HEK293 (cell line): Measurements from ENCODE around the gene DPYSL5.

Source experiments
- CTCF ChIA-PET: fragments of 350-600 bp; formaldehyde crosslinking; extraction: SDS; loops from one replicate; lab custom pipeline; 2021; ENCODE audit warnings: antibody characterized with exemption; lab: Yijun Ruan, JAX
- POLR2A ChIA-PET: fragments of 300-600 bp; formaldehyde crosslinking; extraction: SDS; loops from one replicate; lab custom pipeline; 2020; ENCODE audit warnings: antibody characterized with exemption, inconsistent platforms; lab: Yijun Ruan, JAX
- H3K27ac ChIP-seq: fragments of 200-500 bp; sonication (Bioruptor generic); 2 replicates; pipeline ENCODE4 v1.5.1; 2014; ENCODE audit warnings: low read depth, low read length, control low read depth, inconsistent platforms; ENCODE audit errors: extremely low read depth
- H3K36me3 ChIP-seq, 2 experiments: fragments of 200-500 bp in 1 of 2; sonication (Bioruptor generic) in 1 of 2; 1 replicate in 1 of 2; 2 replicates in 1 of 2; pipeline ENCODE4 v1.5.1; 2014 to 2017; ENCODE audit warnings: inconsistent platforms in 2 of 2, low read length in 2 of 2; ENCODE audit not compliant: control insufficient read depth in 2 of 2, insufficient read depth in 1 of 2
- H3K4me1 ChIP-seq: fragments of 200-500 bp; sonication (Bioruptor generic); 2 replicates; pipeline ENCODE4 v1.5.1; 2014; ENCODE audit warnings: mild to moderate bottlenecking, low read length, inconsistent platforms; ENCODE audit not compliant: control insufficient read depth, insufficient read depth
- H3K4me3 ChIP-seq: 2 replicates; pipeline ENCODE4 v1.5.1; 2011; ENCODE audit warnings: low read depth, mild to moderate bottlenecking, control low read depth, low read length, moderate library complexity
- H3K9me3 ChIP-seq: fragments of 200-500 bp; sonication (Bioruptor generic); 2 replicates; pipeline ENCODE4 v1.5.1; 2014; ENCODE audit warnings: low read depth, low read length, inconsistent platforms; ENCODE audit not compliant: control insufficient read depth, insufficient read depth
- BCL11A ChIP-seq: fragments of 450-650 bp; formaldehyde crosslinking; IDR thresholded peaks from 2 replicates; pipeline ENCODE4 v1.5.1; 2016; ENCODE audit warnings: low read depth, missing biosample characterization, missing genetic modification characterization
- GFI1B ChIP-seq: fragments of 450-650 bp; formaldehyde crosslinking; IDR thresholded peaks from 2 replicates; pipeline ENCODE4 v1.5.1; 2016; ENCODE audit warnings: missing biosample characterization, missing genetic modification characterization
- GLI2 ChIP-seq: fragments of 450-650 bp; formaldehyde crosslinking; IDR thresholded peaks from 2 replicates; pipeline ENCODE4; 2017; ENCODE audit warnings: missing biosample characterization, missing genetic modification characterization, low read depth, borderline replicate concordance
- IKZF3 ChIP-seq: fragments of 450-650 bp; IDR thresholded peaks from 2 replicates; pipeline ENCODE4 v1.5.0; 2018; ENCODE audit warnings: missing biosample characterization, mild to moderate bottlenecking, missing genetic modification characterization, moderate library complexity
- ZBTB10 ChIP-seq: fragments of 450-650 bp; formaldehyde crosslinking; IDR thresholded peaks from 2 replicates; pipeline ENCODE4 v1.5.1; 2016; ENCODE audit warnings: missing biosample characterization, missing genetic modification characterization
- ZFP37 ChIP-seq: fragments of 450-650 bp; formaldehyde crosslinking; IDR thresholded peaks from 2 replicates; pipeline ENCODE4 v1.5.1; 2016; ENCODE audit warnings: missing biosample characterization, missing genetic modification characterization
- ZNF157 ChIP-seq: fragments of 450-650 bp; formaldehyde crosslinking; IDR thresholded peaks from 2 replicates; pipeline ENCODE4 v1.5.1; 2016; ENCODE audit warnings: missing biosample characterization, missing genetic modification characterization
- ZNF169 ChIP-seq: fragments of 450-650 bp; formaldehyde crosslinking; IDR thresholded peaks from 2 replicates; pipeline ENCODE4 v1.5.1; 2016; ENCODE audit warnings: missing biosample characterization, missing genetic modification characterization
- ZNF175 ChIP-seq: fragments of 450-650 bp; formaldehyde crosslinking; IDR thresholded peaks from 2 replicates; pipeline ENCODE4 v1.5.1; 2016; ENCODE audit warnings: missing biosample characterization, missing genetic modification characterization
- ZNF23 ChIP-seq: fragments of 450-650 bp; formaldehyde crosslinking; IDR thresholded peaks from 2 replicates; pipeline ENCODE4 v1.5.1; 2016; ENCODE audit warnings: missing biosample characterization, missing genetic modification characterization, borderline replicate concordance
- ZNF239 ChIP-seq: fragments of 450-650 bp; formaldehyde crosslinking; IDR thresholded peaks from 2 replicates; pipeline ENCODE4 v1.5.1; 2016; ENCODE audit warnings: missing biosample characterization, missing genetic modification characterization
- ZNF311 ChIP-seq: fragments of 450-650 bp; formaldehyde crosslinking; IDR thresholded peaks from 2 replicates; pipeline ENCODE4 v1.5.1; 2017; ENCODE audit warnings: missing biosample characterization, missing genetic modification characterization, borderline replicate concordance
- ZNF426 ChIP-seq: fragments of 450-650 bp; formaldehyde crosslinking; IDR thresholded peaks from 2 replicates; pipeline ENCODE4 v1.5.1; 2017; ENCODE audit warnings: missing biosample characterization, missing genetic modification characterization, mild to moderate bottlenecking, inconsistent platforms, moderate library complexity
- ZNF433 ChIP-seq: fragments of 450-650 bp; formaldehyde crosslinking; IDR thresholded peaks from 2 replicates; pipeline ENCODE4 v1.5.1; 2016; ENCODE audit warnings: missing biosample characterization, missing genetic modification characterization, low read depth
- ZNF48 ChIP-seq: fragments of 450-650 bp; formaldehyde crosslinking; IDR thresholded peaks from 2 replicates; pipeline ENCODE4 v1.5.1; 2016; ENCODE audit warnings: missing biosample characterization, missing genetic modification characterization
- ZNF518A ChIP-seq: fragments of 450-650 bp; formaldehyde crosslinking; conservative IDR thresholded peaks from 2 replicates; pipeline ENCODE4 v1.5.1; 2016; ENCODE audit warnings: low read depth, missing biosample characterization, missing genetic modification characterization
- ZNF621 ChIP-seq: fragments of 450-650 bp; formaldehyde crosslinking; IDR thresholded peaks from 2 replicates; pipeline ENCODE4 v1.5.1; 2017; ENCODE audit warnings: missing biosample characterization, missing genetic modification characterization
- ZNF747 ChIP-seq: fragments of 450-650 bp; formaldehyde crosslinking; IDR thresholded peaks from 2 replicates; pipeline ENCODE4 v1.5.1; 2016; ENCODE audit warnings: missing biosample characterization, missing genetic modification characterization
- ZNF768 ChIP-seq: fragments of 450-650 bp; formaldehyde crosslinking; IDR thresholded peaks from 2 replicates; pipeline ENCODE4 v1.5.1; 2018; ENCODE audit warnings: missing biosample characterization, mild to moderate bottlenecking, missing genetic modification characterization
- ZNF791 ChIP-seq: fragments of 450-650 bp; formaldehyde crosslinking; IDR thresholded peaks from 2 replicates; pipeline ENCODE4 v1.5.1; 2016; ENCODE audit warnings: missing biosample characterization, missing genetic modification characterization
- ZNF792 ChIP-seq: fragments of 450-650 bp; formaldehyde crosslinking; IDR thresholded peaks from 2 replicates; pipeline ENCODE4 v1.5.1; 2016; ENCODE audit warnings: missing biosample characterization, missing genetic modification characterization
- ZSCAN30 ChIP-seq: fragments of 450-650 bp; IDR thresholded peaks from 2 replicates; pipeline ENCODE4 v1.5.1; 2018; ENCODE audit warnings: missing biosample characterization, mild to moderate bottlenecking, missing genetic modification characterization, moderate library complexity
- ZXDB ChIP-seq: fragments of 450-650 bp; formaldehyde crosslinking; IDR thresholded peaks from 2 replicates; pipeline ENCODE4 v1.5.1; 2016; ENCODE audit warnings: missing biosample characterization, missing genetic modification characterization
- TF ChIP-seq, protein P1 (sequence below): fragments of 450-650 bp; formaldehyde crosslinking; IDR thresholded peaks from 2 replicates; pipeline ENCODE4 v1.5.1; 2017; ENCODE audit warnings: missing biosample characterization, missing genetic modification characterization

Gene DPYSL5

GRCh38 chr2:26861610-26862224 is 13.8 kb downstream of the DPYSL5 start:
- POLR2A ChIA-PET, result interaction anchor here (0.6 kb wide), 1 partner anchor 11 kb away, joined by 5 read pairs; no protein-coding TSS in a partner anchor
- TF ChIP-seq ZBTB10 (no peak), ZNF311 (tag by site-specific recombination) (no peak), ZNF791 (tag by site-specific recombination) (no peak), ZNF518A (tag by site-specific recombination) (no peak), ZSCAN30 (tag by site-specific recombination) (no peak), ZNF23 (tag by site-specific recombination) (no peak), ZNF621 (no peak), ZNF169 (tag by site-specific recombination) (no peak), ZNF157 (tag by site-specific recombination) (no peak), ZXDB (no peak), ZNF747 (tag by site-specific recombination) (no peak)
- TF ChIP-seq, protein P1, sequence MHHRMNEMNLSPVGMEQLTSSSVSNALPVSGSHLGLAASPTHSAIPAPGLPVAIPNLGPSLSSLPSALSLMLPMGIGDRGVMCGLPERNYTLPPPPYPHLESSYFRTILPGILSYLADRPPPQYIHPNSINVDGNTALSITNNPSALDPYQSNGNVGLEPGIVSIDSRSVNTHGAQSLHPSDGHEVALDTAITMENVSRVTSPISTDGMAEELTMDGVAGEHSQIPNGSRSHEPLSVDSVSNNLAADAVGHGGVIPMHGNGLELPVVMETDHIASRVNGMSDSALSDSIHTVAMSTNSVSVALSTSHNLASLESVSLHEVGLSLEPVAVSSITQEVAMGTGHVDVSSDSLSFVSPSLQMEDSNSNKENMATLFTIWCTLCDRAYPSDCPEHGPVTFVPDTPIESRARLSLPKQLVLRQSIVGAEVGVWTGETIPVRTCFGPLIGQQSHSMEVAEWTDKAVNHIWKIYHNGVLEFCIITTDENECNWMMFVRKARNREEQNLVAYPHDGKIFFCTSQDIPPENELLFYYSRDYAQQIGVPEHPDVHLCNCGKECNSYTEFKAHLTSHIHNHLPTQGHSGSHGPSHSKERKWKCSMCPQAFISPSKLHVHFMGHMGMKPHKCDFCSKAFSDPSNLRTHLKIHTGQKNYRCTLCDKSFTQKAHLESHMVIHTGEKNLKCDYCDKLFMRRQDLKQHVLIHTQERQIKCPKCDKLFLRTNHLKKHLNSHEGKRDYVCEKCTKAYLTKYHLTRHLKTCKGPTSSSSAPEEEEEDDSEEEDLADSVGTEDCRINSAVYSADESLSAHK (tag by site-specific recombination), result no peak
- no peaks in the 10 kb centered on the region for H3K9me3 ChIP-seq
- H3K36me3 ChIP-seq, result peaks cover 0 to 4% of the 10 kb centered on the region in 2 experiments; a peak in 1 of 3 replicates
- no peak overlapping the region for H3K4me3 ChIP-seq
- H3K27ac ChIP-seq, result no peak overlapping the region
- H3K4me1 ChIP-seq, result no peaks in the 10 kb centered on the region
- CTCF ChIA-PET, result interaction anchor here (0.6 to 1.4 kb wide), 3 partner anchors 60 to 81 kb away, joined by 3 to 7 read pairs (median 6); no protein-coding TSS in a partner anchor

DNA sequence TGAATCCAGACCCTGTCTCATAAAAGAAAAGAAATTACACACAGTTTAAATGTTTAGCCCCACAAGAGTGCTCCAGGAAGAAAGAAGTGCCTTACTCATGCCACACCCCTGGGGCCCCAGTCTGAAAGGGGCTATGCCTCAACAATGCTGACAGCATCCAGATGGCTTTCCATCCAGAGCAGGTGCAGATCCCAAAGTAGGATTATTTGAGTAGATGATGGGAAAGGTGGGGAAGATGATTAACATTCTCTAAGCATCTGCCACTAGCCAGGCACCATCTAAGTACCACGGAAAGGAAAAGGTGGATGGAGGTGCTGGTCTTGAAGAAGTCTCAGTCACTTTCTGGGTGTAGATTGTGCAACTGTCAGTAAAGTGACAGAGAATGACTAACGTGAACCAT is 16.3 kb downstream of the DPYSL5 start:
- TF ChIP-seq ZNF768 (tag by site-specific recombination), result no peak
- TF ChIP-seq GFI1B (tag by site-specific recombination), result no peak
- no peak for TF ChIP-seq ZNF792 (tag by site-specific recombination)
- TF ChIP-seq BCL11A (tag by site-specific recombination), result no peak
- no peak for TF ChIP-seq IKZF3 (tag by site-specific recombination)
- TF ChIP-seq ZNF48, result no peak
- TF ChIP-seq ZFP37, result no peak
- TF ChIP-seq ZNF175, result no peak
- no peak for TF ChIP-seq ZNF239 (tag by site-specific recombination)
- no peak for TF ChIP-seq ZNF433 (tag by site-specific recombination)
- no peak for TF ChIP-seq GLI2 (tag by site-specific recombination)
- no peak for TF ChIP-seq ZNF426 (tag by site-specific recombination)
- TF ChIP-seq, all 188 proteins: peak for 0
- Histone ChIP-seq H3K9me3 (no peaks in the 10 kb centered on the region), H3K4me3 (no peak overlapping the region), H3K4me1 (0 out of 2 replicates have a peak, but pooled peaks cover 4% of the 10 kb centered on the region), H3K27ac (no peak overlapping the region), H3K36me3 (peaks cover 4% of the 10 kb centered on the region in 2 experiments; a peak in 2 of 3 replicates)
- ChIA-PET CTCF (interaction anchor here (1.6 kb wide), 1 partner anchor 17 kb away, joined by 3 read pairs; no protein-coding TSS in a partner anchor), POLR2A (no interaction called here)
